Dermis blood vessel endothelial cell (primary cell): ENCODE data around the gene PSME3IP1. TPM values are rescaled to one million over a fixed set of nuclear protein-coding genes. Genes with fewer than 3 reads are reported as not detected.
"Not testable (repeated sequence)": the region's sequence is repeated elsewhere in the genome, so short reads cannot be mapped to it uniquely, and the experiment has no call there.

Source experiments
- DNase-seq: peaks from one replicate; pipeline ENCODE4 v3.0.0; 2010
- total RNA-seq: library from RNA; depleted of rRNA; stranded (reverse); fragments of >200 nt; gene quantifications from 2 replicates; pipeline ENCODE4 v1.2.3, GENCODE V29; 2014

The PSME3IP1 gene
- total RNA-seq, 1 donor from 2014 or later = 87.3 TPM

DNA sequence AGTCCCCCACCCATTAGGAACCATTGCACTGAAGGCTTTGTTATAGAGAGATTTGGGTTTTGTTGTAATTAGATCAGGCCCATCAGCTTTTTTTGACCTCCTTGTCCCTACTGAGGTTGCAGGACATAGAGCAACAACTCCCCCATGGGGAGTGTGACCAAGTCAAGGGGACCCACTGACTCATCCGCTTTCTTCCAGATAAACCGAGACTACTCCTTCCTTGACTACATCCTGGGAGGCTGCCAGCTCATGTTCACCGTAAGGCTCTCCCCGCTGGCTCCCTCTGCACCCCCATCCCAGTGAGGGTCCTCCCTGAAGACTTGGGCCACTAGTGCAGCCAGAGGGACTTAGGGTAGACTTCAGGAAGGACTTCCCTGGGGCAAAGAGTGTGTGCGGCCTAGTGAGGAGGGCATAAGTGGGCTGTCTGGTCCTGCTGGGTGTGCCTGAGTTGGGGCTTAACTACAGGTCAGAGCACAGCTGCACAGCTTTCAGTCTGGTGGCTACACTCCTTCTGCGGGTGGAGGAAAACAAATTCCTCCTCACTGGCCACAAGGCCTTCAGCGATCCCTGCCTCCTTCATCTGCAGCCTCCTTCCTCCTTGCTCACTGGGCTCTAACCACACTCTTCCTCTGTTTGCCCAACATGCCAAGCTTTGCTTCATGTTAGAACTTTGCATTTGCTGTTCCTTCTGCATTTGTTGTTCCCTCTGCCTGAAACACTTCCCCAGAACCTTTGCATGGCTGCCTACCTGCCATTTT, 62.4 kb downstream of the PSME3IP1 start:
- no peak for DNase-seq

GRCh38 chr16:57118461-57119084, 67.3 kb downstream of the PSME3IP1 start:
- DNase-seq = no peak

DNA sequence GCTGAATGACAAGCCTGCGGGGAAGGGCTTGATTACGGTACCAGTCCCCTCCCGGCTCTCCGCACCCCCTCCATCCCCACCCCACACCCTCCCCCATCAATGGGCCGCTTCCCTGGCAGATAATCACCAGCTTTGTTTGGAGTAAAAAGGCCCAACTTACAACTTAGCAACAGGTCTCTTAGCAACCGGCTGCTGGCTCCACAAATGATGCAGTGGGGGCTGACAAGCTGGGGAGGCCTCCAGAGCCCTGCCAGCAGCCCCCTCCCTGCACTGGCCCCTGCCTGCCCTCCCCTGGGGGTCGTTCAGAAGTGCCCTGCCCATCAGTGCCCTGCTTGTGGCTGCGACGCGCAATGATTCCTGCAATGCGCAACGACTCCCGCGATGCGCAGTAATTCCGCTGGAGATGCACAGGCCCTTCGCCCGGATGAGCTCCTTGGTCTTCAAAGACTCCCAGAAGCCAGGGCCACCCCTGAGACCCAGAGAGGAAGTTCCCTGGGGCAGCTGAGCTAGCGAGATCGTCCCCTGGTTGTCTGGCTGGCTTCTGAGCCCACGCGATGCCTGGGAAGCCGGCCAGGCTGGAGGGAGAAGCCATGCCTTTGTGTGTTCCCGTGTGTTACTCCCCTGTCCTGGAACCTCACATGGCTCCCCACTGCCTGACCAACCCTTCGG, 70.2 kb downstream of the PSME3IP1 start:
- peak; percentile 32 for DNase-seq

GRCh38 chr16:57115168-57115513, 70.7 kb downstream of the PSME3IP1 start:
- DNase-seq = no peak

DNA sequence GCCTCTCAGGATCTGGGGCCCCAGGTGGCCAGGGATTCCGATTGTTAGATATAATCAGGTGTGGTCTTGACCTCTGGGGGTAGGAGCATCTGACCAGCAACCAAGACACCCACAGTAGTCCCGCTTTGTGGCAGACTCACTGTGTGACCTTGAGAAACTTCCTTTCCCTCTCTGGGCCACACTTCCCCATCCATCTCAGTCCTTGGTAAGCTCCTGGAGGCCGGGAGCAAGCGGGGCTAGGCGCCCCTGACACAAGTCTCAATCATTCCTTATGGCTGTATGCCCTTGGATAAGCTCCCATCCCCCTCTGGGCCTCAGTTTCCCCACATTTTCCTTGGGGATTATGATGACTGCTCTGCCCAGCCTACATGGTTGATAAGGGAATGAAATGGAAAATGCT, 72.2 kb downstream of the PSME3IP1 start:
- no peak for DNase-seq

DNA sequence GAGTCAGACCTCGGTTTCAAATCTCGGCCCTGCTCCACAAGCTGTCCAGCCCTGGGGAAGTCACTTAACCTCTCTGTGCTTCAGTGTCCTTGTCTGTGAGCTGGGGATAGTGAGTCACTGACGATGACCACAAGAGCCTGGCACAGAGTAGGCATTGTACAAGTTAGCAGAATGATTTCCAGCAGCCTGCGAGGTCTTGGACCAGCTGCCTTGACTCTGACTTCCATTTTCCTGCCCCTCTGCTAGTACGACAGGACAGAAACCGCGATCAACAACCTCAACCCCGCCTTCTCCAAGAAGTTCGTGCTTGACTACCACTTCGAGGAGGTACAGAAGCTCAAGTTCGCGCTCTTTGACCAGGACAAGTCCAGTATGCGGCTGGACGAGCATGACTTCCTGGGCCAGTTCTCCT, 72.8 kb downstream of the PSME3IP1 start:
- no peak for DNase-seq

- no peak for DNase-seq
These were observed 73.3 kb downstream of the PSME3IP1 start for GRCh38 chr16:57112403-57113041.

DNA sequence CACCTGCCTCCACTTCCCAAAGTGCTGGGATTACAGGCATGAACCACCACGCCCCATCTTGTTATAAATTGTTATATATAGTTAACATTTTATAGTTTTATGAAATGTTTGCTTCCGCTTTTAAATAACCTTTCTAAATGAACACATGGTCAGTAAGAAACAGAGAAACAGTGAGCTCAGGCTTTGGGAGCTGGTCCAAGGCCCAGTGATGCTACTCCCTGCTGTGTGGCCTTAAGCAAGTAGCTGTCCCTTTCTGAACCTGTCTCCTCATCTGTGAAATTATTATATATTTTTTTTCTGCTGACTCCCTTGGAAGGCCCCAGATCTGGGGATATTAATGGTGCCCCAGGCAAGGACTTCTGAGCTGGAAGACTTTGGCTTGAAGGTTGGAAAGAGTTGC, 74.4 kb downstream of the PSME3IP1 start:
- no peak for DNase-seq

DNA sequence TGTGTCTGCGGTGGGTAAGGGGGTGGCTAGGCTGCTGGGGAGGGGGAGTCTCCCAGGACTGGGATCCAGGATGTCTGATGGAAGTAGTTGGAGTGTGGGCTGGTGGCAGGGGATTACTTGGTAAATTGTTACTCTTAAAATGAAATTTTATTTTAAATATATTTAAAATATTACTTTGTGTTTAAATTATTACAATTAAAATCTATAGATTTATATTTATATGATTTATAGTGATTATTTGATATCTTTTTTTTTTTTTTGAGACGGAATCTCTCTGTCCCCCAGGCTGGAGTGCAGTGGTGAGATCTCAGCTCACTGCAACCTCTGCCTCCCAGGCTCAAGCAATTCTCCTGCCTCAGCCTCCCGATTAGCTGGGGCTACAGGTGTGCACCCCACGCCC, 74.9 kb downstream of the PSME3IP1 start:
- no peak for DNase-seq

DNA sequence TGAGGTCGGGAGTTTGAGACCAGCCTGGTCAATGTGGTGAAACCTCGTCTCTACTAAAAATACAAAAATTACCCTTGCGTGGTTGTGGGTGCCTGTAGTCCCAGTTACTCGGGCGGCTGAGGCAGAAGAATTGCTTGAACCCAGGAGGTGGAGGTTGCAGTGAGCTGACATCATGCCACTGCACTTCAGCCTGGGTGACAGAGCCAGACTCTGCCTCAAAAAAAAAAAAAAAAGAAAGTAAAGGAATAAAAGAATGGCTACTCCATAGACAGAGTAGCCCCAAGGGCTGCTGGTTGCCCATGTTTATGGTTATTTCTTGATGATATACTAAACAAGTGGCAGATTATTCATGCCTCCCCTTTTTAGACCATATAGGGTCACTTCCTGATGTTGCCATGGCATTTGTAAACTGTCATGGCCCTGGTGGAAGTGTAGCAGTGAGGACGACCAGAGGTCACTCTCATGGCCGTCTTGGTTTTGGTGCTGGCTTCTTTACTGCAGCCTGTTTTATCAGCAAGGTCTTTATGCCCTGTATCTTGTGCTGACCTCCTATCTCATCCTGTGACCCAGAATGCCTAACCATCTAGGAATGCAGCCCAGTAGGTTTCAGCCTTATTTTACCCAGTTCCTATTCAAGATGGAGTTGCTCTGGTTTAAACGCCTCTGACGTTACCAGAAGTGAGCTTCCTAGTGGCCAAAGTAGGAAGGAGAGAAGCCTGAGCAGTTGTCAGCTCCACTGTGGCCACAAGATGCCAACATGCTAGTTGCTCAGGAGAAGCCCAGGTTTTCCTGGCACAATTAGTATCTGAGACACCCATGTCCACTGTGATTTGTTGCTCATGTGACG, 76.4 kb downstream of the PSME3IP1 start:
- not testable (repeated sequence) for DNase-seq

DNA sequence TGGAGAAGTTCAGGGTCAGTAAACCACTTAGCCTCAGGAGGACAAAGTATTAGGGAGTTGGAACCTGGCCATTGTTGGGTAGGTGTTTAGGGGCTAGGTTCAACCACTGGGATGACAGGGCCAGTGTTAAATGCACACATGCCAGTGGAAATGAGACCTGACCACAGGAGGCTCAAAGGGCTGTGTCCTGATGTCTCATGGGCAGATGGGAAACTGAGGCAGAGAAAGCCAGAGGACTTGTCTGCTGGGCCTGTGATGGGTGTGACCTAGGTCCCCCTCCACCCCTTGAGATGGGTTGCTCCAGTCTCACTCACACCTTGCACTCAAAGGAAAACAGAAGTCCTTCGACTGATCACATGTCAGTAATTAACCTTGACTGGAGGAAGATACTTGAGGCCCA, 77.4 kb downstream of the PSME3IP1 start:
- DNase-seq = no peak

DNA sequence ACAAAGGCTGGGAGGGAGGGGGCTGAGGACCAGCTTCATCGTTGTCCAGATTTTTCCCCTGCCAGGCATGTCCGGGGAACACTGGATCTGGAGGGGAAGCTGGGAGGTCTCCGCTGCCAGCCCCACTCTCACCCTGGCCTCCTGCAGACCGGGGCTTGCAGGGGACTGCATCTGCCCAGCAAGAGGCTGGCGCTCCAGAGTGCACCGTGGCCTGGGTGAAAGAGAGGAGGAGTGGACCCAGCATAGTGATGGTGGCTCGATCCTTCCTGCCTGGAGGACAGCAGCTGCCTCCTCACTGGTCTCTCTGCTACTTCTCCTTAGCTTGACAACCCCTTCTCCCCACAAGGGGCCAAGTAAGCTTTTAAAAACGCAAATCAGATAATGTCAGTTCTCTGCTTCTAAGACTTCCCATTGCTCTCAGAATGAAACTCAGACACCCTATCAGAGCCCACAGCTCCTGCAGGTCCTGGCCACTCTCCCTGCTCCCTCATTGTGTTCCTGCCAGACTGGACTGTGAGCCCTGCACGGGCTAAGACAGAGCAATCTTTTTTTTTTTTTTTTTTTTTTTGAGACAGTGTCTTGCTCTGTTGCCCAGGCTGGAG, 78.4 kb downstream of the PSME3IP1 start:
- no peak for DNase-seq

DNA sequence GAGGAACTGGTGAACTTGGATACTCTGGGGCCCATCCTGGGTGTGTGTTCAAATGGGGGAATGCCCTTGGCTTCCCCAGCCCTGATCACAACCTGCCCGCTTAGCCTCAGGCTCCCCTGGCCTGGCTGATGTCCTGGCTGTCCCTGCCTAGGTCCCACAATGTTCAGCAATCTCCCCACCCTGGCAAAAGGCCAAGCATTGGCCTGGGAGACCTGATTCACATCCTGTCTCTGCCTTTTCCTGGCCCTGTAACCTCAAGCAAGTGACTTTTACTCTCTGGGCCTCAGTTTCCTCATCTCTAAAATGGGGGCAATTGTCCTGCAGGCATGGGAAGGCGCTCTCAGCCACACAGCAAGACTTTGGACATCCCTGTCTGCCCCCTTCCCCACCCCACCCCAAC, 79.1 kb downstream of the PSME3IP1 start:
- peak; percentile 51 for DNase-seq

DNA sequence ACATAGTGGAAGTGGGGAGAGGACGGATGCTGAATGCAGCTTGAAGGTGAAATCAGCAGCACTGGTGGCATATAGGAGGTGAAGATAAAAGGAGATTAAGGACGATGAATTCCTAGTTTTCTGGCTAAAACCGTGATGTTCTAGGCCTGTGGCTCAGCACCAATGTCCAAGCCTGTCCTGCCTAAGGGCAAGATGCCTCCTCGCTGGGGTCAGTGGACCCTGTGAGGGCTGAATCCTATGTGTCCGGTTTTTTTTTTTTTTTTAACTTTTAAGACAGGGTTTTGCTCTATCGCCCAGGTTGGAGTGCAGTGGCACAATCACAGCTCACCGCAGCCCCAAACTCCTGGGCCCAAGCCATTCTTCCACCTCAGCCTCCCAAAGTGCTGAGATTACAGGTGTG, 80.7 kb downstream of the PSME3IP1 start:
- no peak for DNase-seq

- no peak for DNase-seq
These were observed 81.1 kb downstream of the PSME3IP1 start for GRCh38 chr16:57104706-57105105.

GRCh38 chr16:57102888-57103851, 82.7 kb downstream of the PSME3IP1 start:
- DNase-seq = no peak
